Endothelial cell of umbilical vein (primary cell): ENCODE results near the gene AGFG2. TPM values are rescaled to one million over a fixed set of nuclear protein-coding genes. Genes with fewer than 3 reads are reported as not detected.

Experiments used
- BruUV-seq: library from RNA; stranded (reverse); fragments of 400-500 nt; replicated peaks from 2 replicates; lab custom pipeline; 2021; lab: Mats Ljungman, UMichigan
- CTCF ChIA-PET: fragments of 300-600, 350-600 bp; sonication (Branson Sonifier 250); formaldehyde crosslinking; loops from one replicate; lab custom pipeline; 2021; ENCODE audit warnings: antibody characterized with exemption, inconsistent platforms; lab: Charles Lee
- POLR2A ChIA-PET: fragments of 300-600, 350-600 bp; sonication (Branson Sonifier 250); formaldehyde crosslinking; loops from one replicate; lab custom pipeline; 2021; ENCODE audit warnings: antibody characterized with exemption, inconsistent platforms; lab: Charles Lee
- DNase-seq: peaks from one replicate; pipeline ENCODE4 v3.0.0-alpha.2; 2011; ENCODE audit warnings: low read depth, low spot score
- FAIRE-seq: peaks from 2 replicates; lab custom pipeline; 2011; peaks lifted over from hg19 to GRCh38; lab: Jason Lieb, UNC
- H2AFZ ChIP-seq: 2 replicates; pipeline ENCODE4 v1.6.0; 2012; ENCODE audit warnings: low read depth, low read length, control low read depth, inconsistent platforms
- H3K27ac ChIP-seq: 2 replicates; pipeline ENCODE4 v1.5.1; 2011; ENCODE audit warnings: low read depth, mild to moderate bottlenecking, control low read depth, low read length, moderate library complexity; ENCODE audit not compliant: insufficient read depth
- H3K27me3 ChIP-seq, 2 experiments: 2 replicates each; pipeline versions ENCODE4 v1.6.0 to v1.6.1; 2011; ENCODE audit warnings: low read length in 2 of 2, mixed read lengths in 1 of 2; ENCODE audit not compliant: control insufficient read depth in 2 of 2, insufficient read depth in 2 of 2
- H3K36me3 ChIP-seq, 2 experiments: 2 replicates in 1 of 2; 3 replicates in 1 of 2; pipeline ENCODE4 v1.5.1; 2011; ENCODE audit warnings: low read length in 2 of 2, mild to moderate bottlenecking in 1 of 2, moderate library complexity in 1 of 2; ENCODE audit not compliant: control insufficient read depth in 2 of 2, insufficient read depth in 2 of 2; ENCODE audit errors: extremely low read depth in 1 of 2
- H3K4me1 ChIP-seq: 3 replicates; pipeline ENCODE4 v1.5.1; 2011; ENCODE audit warnings: mild to moderate bottlenecking, low read length; ENCODE audit not compliant: control insufficient read depth, insufficient read depth; ENCODE audit errors: extremely low read depth
- H3K4me2 ChIP-seq: 2 replicates; pipeline ENCODE4 v1.6.1; 2011; ENCODE audit warnings: low read length, control low read depth, mixed read lengths; ENCODE audit not compliant: insufficient read depth
- H3K4me3 ChIP-seq, 3 experiments: fragments of 200-600 bp in 1 of 3; sonication (generic), shearing (Covaris generic) in 1 of 3; replicated peaks in 1 of 3; 2 replicates each; pipeline ENCODE4 v1.5.1; 2011 to 2016; ENCODE audit warnings: control low read depth in 3 of 3, low read length in 3 of 3, mild to moderate bottlenecking in 2 of 3, inconsistent platforms in 1 of 3, low read depth in 1 of 3, moderate library complexity in 1 of 3; ENCODE audit not compliant: insufficient read depth in 1 of 3
- H3K79me2 ChIP-seq: 2 replicates; pipeline ENCODE4 v1.6.0; 2012; ENCODE audit warnings: low read length, inconsistent platforms; ENCODE audit not compliant: control insufficient read depth, insufficient read depth
- H3K9ac ChIP-seq: replicated peaks from 2 replicates; pipeline ENCODE3; 2011; ENCODE audit warnings: low read length, control low read depth; ENCODE audit not compliant: insufficient read depth; ENCODE audit errors: extremely low read depth
- H3K9me1 ChIP-seq: replicated peaks from 3 replicates; pipeline ENCODE4 v1.6.0; 2011; ENCODE audit warnings: mild to moderate bottlenecking, low read length; ENCODE audit not compliant: control insufficient read depth, insufficient read depth; ENCODE audit errors: extremely low read depth
- H3K9me3 ChIP-seq: replicated peaks from 2 replicates; pipeline ENCODE4 v1.5.1; 2012; ENCODE audit warnings: low read length, inconsistent platforms; ENCODE audit not compliant: control insufficient read depth, insufficient read depth
- H4K20me1 ChIP-seq: replicated peaks from 2 replicates; pipeline ENCODE3; 2011; ENCODE audit warnings: mild to moderate bottlenecking, low read length; ENCODE audit not compliant: control insufficient read depth, insufficient read depth; ENCODE audit errors: extremely low read depth
- EZH2 ChIP-seq: IDR thresholded peaks from 2 replicates; pipeline ENCODE4 v1.6.1; 2012; ENCODE audit warnings: borderline replicate concordance, low read depth, mild to moderate bottlenecking, moderate library complexity, low read length, inconsistent platforms; ENCODE audit not compliant: severe bottlenecking
- FOS ChIP-seq: IDR thresholded peaks from 2 replicates; pipeline ENCODE4 v1.6.1; 2011; ENCODE audit warnings: mild to moderate bottlenecking, low read length, moderate library complexity, borderline replicate concordance; ENCODE audit not compliant: insufficient read depth
- GATA2 ChIP-seq: IDR thresholded peaks from 2 replicates; pipeline ENCODE4 v1.7.0; 2011; ENCODE audit warnings: low read depth, mild to moderate bottlenecking, moderate library complexity, mixed read lengths, low read length; ENCODE audit not compliant: insufficient read length, insufficient read depth
- JUN ChIP-seq: IDR thresholded peaks from 2 replicates; pipeline ENCODE4 v1.6.1; 2011; ENCODE audit warnings: borderline replicate concordance, low read depth; ENCODE audit not compliant: insufficient read length, insufficient read depth
- MYC ChIP-seq: IDR thresholded peaks from one replicate; pipeline ENCODE4 v1.6.1; 2011; ENCODE audit warnings: mild to moderate bottlenecking, low read depth, low read length
- POLR2A ChIP-seq: IDR thresholded peaks from 2 replicates; pipeline ENCODE4 v1.6.1; 2012; ENCODE audit warnings: low read depth, mild to moderate bottlenecking, control low read depth, low read length
- POLR2AphosphoS5 ChIP-seq: IDR thresholded peaks from 2 replicates; pipeline ENCODE4 v1.6.1; 2012; ENCODE audit warnings: low read depth, mild to moderate bottlenecking, control low read depth, low read length, moderate library complexity; ENCODE audit not compliant: insufficient read depth
- dilution Hi-C: fragments of 300-500 bp; cut with MboI; formaldehyde crosslinking; loops from one replicate; pipeline ENCODE4 v1.15.0; 2019; ENCODE audit warnings: low sequenced_read_pairs; ENCODE audit not compliant: extremely low pct_ligation_motif_present
- intact Hi-C: fragments of 100-400 bp; cut with micrococcal nuclease; formaldehyde crosslinking; loops from one replicate; pipeline ENCODE4 v1.10.0; 2022
- polyA plus RNA-seq, 4 experiments: library from polyadenylated mRNA; depleted of rRNA in 3 of 4; stranded (reverse) in 3 of 4; unstranded in 1 of 4; fragments of >200 nt; gene quantifications; 2 replicates each; pipeline versions ENCODE4 v1.2.1 to v1.2.3, GENCODE V29; 2011 to 2012; ENCODE audit warnings: missing spikeins in 1 of 4
- total RNA-seq: library from RNA; stranded (reverse); gene quantifications from 2 replicates; pipeline ENCODE4 v1.2.3, GENCODE V29; 2021
- TF ChIP-seq, protein P1 (sequence below): IDR thresholded peaks from 2 replicates; pipeline ENCODE4 v1.6.1; 2011; ENCODE audit not compliant: insufficient read depth, insufficient read length

The AGFG2 gene
- total and polyA plus RNA-seq, 2 donors (not counting 3 experiments of a cell fraction or from before 2014, with no cell fraction given): 33.6 to 44.6 TPM

DNA sequence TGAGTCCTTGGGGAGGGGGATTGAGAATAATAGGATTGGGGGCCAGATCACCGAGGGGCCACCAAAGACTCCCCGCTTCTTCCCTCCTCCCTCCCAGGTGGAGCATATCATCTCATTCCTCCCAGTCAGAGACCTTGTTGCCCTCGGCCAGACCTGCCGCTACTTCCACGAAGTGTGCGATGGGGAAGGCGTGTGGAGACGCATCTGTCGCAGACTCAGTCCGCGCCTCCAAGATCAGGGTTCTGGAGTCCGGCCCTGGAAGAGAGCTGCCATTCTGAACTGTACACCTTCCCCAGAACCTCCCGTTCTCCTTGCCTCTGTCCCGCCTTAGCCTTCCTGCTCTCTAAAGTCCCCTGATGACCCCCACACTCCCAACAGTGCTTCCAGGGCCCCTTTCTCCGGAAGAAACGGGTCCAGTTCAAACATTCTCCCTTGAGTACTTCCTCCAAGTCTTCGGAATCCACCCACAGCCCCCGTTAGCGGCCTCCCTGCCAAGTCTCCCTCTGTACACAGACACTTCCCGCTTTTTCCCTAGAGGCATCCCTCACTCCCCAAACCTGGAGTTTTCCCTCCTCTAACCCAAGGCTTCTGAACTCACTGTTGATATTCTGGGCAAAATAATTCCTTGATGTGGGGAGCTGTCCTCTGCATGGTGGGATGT, 51.2 kb downstream of the AGFG2 start:
- no peaks in the 10 kb centered on the region for H3K9me3 ChIP-seq
- no peak overlapping the region for H3K9ac ChIP-seq
- H3K9me1 ChIP-seq: no peaks in the 10 kb centered on the region
- peaks cover 0 to 4% of the 10 kb centered on the region in 2 experiments for H3K27me3 ChIP-seq
- no peaks in the 10 kb centered on the region for H3K36me3 ChIP-seq
- H2AFZ ChIP-seq: peak overlapping the region; percentile 50
- dilution Hi-C loops (no loop called here), intact Hi-C loops (no loop called here)
- DNase-seq (no peak), FAIRE-seq (no peak)
- no peaks in the 10 kb centered on the region for H4K20me1 ChIP-seq
- ChIA-PET CTCF (interaction anchor here (1.8 to 3.8 kb wide), 3 partner anchors 15 to 125 kb away, joined by 7 to 31 read pairs (median 21); no protein-coding TSS in a partner anchor), POLR2A (no interaction called here)
- no peak overlapping the region for H3K4me2 ChIP-seq
- no TSS peak for BruUV-seq
- H3K27ac ChIP-seq: no peak overlapping the region
- TF ChIP-seq, protein P1, sequence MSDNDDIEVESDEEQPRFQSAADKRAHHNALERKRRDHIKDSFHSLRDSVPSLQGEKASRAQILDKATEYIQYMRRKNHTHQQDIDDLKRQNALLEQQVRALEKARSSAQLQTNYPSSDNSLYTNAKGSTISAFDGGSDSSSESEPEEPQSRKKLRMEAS: no peak
- TF ChIP-seq EZH2: peak; percentile 36
- H3K4me3 ChIP-seq: no peak overlapping the region
- peaks cover 6% of the 10 kb centered on the region for H3K4me1 ChIP-seq
- H3K79me2 ChIP-seq: peaks cover 6% of the 10 kb centered on the region

GRCh38 chr7:100591596-100591995, 52.6 kb downstream of the AGFG2 start:
- no peak overlapping the region for H3K4me2 ChIP-seq
- no peaks in the 10 kb centered on the region for H3K9me3 ChIP-seq
- TF ChIP-seq, protein P1: no peak
- TF ChIP-seq MYC (no peak), POLR2A (no peak), EZH2 (no peak), FOS (no peak), JUN (no peak), POLR2AphosphoS5 (no peak), GATA2 (no peak)
- POLR2A ChIA-PET: no interaction called here
- CTCF ChIA-PET: interaction anchor here (3.8 kb wide), 1 partner anchor 32 kb away, joined by 31 read pairs; no protein-coding TSS in a partner anchor
- no peak overlapping the region for H3K9ac ChIP-seq
- intact Hi-C loops (no loop called here), dilution Hi-C loops (no loop called here)
- FAIRE-seq (no peak), DNase-seq (no peak)
- H3K79me2 ChIP-seq: no peaks in the 10 kb centered on the region
- H3K36me3 ChIP-seq: no peaks in the 10 kb centered on the region
- H3K4me1 ChIP-seq: peaks cover 3% of the 10 kb centered on the region
- no peak overlapping the region for H2AFZ ChIP-seq
- no TSS peak for BruUV-seq
- peaks cover 0 to 6% of the 10 kb centered on the region in 2 experiments for H3K27me3 ChIP-seq
- H3K9me1 ChIP-seq: no peaks in the 10 kb centered on the region
- H4K20me1 ChIP-seq: no peaks in the 10 kb centered on the region
- H3K4me3 ChIP-seq: no peak overlapping the region
- H3K27ac ChIP-seq: no peak overlapping the region
